Endothelial cell of umbilical vein (primary cell): Measurements from ENCODE around the gene ACOX3. TPM values are rescaled to one million over a fixed set of nuclear protein-coding genes. Genes with fewer than 3 reads are reported as not detected.

Source experiments
- BruUV-seq: library from RNA; stranded (reverse); fragments of 400-500 nt; replicated peaks from 2 replicates; lab custom pipeline; 2021; lab: Mats Ljungman, UMichigan
- CTCF ChIA-PET: fragments of 300-600, 350-600 bp; sonication (Branson Sonifier 250); formaldehyde crosslinking; loops from one replicate; lab custom pipeline; 2021; ENCODE audit warnings: antibody characterized with exemption, inconsistent platforms; lab: Charles Lee
- POLR2A ChIA-PET: fragments of 300-600, 350-600 bp; sonication (Branson Sonifier 250); formaldehyde crosslinking; loops from one replicate; lab custom pipeline; 2021; ENCODE audit warnings: antibody characterized with exemption, inconsistent platforms; lab: Charles Lee
- DNase-seq: peaks from one replicate; pipeline ENCODE4 v3.0.0-alpha.2; 2011; ENCODE audit warnings: low read depth, low spot score
- FAIRE-seq: peaks from 2 replicates; lab custom pipeline; 2011; peaks lifted over from hg19 to GRCh38; lab: Jason Lieb, UNC
- H2AFZ ChIP-seq: 2 replicates; pipeline ENCODE4 v1.6.0; 2012; ENCODE audit warnings: low read depth, low read length, control low read depth, inconsistent platforms
- H3K27ac ChIP-seq: 2 replicates; pipeline ENCODE4 v1.5.1; 2011; ENCODE audit warnings: low read depth, mild to moderate bottlenecking, control low read depth, low read length, moderate library complexity; ENCODE audit not compliant: insufficient read depth
- H3K27me3 ChIP-seq, 2 experiments: 2 replicates each; pipeline versions ENCODE4 v1.6.0 to v1.6.1; 2011; ENCODE audit warnings: low read length in 2 of 2, mixed read lengths in 1 of 2; ENCODE audit not compliant: control insufficient read depth in 2 of 2, insufficient read depth in 2 of 2
- H3K36me3 ChIP-seq, 2 experiments: 2 replicates in 1 of 2; 3 replicates in 1 of 2; pipeline ENCODE4 v1.5.1; 2011; ENCODE audit warnings: low read length in 2 of 2, mild to moderate bottlenecking in 1 of 2, moderate library complexity in 1 of 2; ENCODE audit not compliant: control insufficient read depth in 2 of 2, insufficient read depth in 2 of 2; ENCODE audit errors: extremely low read depth in 1 of 2
- H3K4me1 ChIP-seq: 3 replicates; pipeline ENCODE4 v1.5.1; 2011; ENCODE audit warnings: mild to moderate bottlenecking, low read length; ENCODE audit not compliant: control insufficient read depth, insufficient read depth; ENCODE audit errors: extremely low read depth
- H3K4me2 ChIP-seq: 2 replicates; pipeline ENCODE4 v1.6.1; 2011; ENCODE audit warnings: low read length, control low read depth, mixed read lengths; ENCODE audit not compliant: insufficient read depth
- H3K4me3 ChIP-seq, 3 experiments: fragments of 200-600 bp in 1 of 3; sonication (generic), shearing (Covaris generic) in 1 of 3; replicated peaks in 1 of 3; 2 replicates each; pipeline ENCODE4 v1.5.1; 2011 to 2016; ENCODE audit warnings: control low read depth in 3 of 3, low read length in 3 of 3, mild to moderate bottlenecking in 2 of 3, inconsistent platforms in 1 of 3, low read depth in 1 of 3, moderate library complexity in 1 of 3; ENCODE audit not compliant: insufficient read depth in 1 of 3
- H3K79me2 ChIP-seq: 2 replicates; pipeline ENCODE4 v1.6.0; 2012; ENCODE audit warnings: low read length, inconsistent platforms; ENCODE audit not compliant: control insufficient read depth, insufficient read depth
- H3K9ac ChIP-seq: replicated peaks from 2 replicates; pipeline ENCODE3; 2011; ENCODE audit warnings: low read length, control low read depth; ENCODE audit not compliant: insufficient read depth; ENCODE audit errors: extremely low read depth
- H3K9me1 ChIP-seq: replicated peaks from 3 replicates; pipeline ENCODE4 v1.6.0; 2011; ENCODE audit warnings: mild to moderate bottlenecking, low read length; ENCODE audit not compliant: control insufficient read depth, insufficient read depth; ENCODE audit errors: extremely low read depth
- H3K9me3 ChIP-seq: replicated peaks from 2 replicates; pipeline ENCODE4 v1.5.1; 2012; ENCODE audit warnings: low read length, inconsistent platforms; ENCODE audit not compliant: control insufficient read depth, insufficient read depth
- H4K20me1 ChIP-seq: replicated peaks from 2 replicates; pipeline ENCODE3; 2011; ENCODE audit warnings: mild to moderate bottlenecking, low read length; ENCODE audit not compliant: control insufficient read depth, insufficient read depth; ENCODE audit errors: extremely low read depth
- EZH2 ChIP-seq: IDR thresholded peaks from 2 replicates; pipeline ENCODE4 v1.6.1; 2012; ENCODE audit warnings: borderline replicate concordance, low read depth, mild to moderate bottlenecking, moderate library complexity, low read length, inconsistent platforms; ENCODE audit not compliant: severe bottlenecking
- FOS ChIP-seq: IDR thresholded peaks from 2 replicates; pipeline ENCODE4 v1.6.1; 2011; ENCODE audit warnings: mild to moderate bottlenecking, low read length, moderate library complexity, borderline replicate concordance; ENCODE audit not compliant: insufficient read depth
- GATA2 ChIP-seq: IDR thresholded peaks from 2 replicates; pipeline ENCODE4 v1.7.0; 2011; ENCODE audit warnings: low read depth, mild to moderate bottlenecking, moderate library complexity, mixed read lengths, low read length; ENCODE audit not compliant: insufficient read length, insufficient read depth
- JUN ChIP-seq: IDR thresholded peaks from 2 replicates; pipeline ENCODE4 v1.6.1; 2011; ENCODE audit warnings: borderline replicate concordance, low read depth; ENCODE audit not compliant: insufficient read length, insufficient read depth
- MYC ChIP-seq: IDR thresholded peaks from one replicate; pipeline ENCODE4 v1.6.1; 2011; ENCODE audit warnings: mild to moderate bottlenecking, low read depth, low read length
- POLR2A ChIP-seq: IDR thresholded peaks from 2 replicates; pipeline ENCODE4 v1.6.1; 2012; ENCODE audit warnings: low read depth, mild to moderate bottlenecking, control low read depth, low read length
- POLR2AphosphoS5 ChIP-seq: IDR thresholded peaks from 2 replicates; pipeline ENCODE4 v1.6.1; 2012; ENCODE audit warnings: low read depth, mild to moderate bottlenecking, control low read depth, low read length, moderate library complexity; ENCODE audit not compliant: insufficient read depth
- dilution Hi-C: fragments of 300-500 bp; cut with MboI; formaldehyde crosslinking; loops from one replicate; pipeline ENCODE4 v1.15.0; 2019; ENCODE audit warnings: low sequenced_read_pairs; ENCODE audit not compliant: extremely low pct_ligation_motif_present
- intact Hi-C: fragments of 100-400 bp; cut with micrococcal nuclease; formaldehyde crosslinking; loops from one replicate; pipeline ENCODE4 v1.10.0; 2022
- polyA plus RNA-seq, 4 experiments: library from polyadenylated mRNA; depleted of rRNA in 3 of 4; stranded (reverse) in 3 of 4; unstranded in 1 of 4; fragments of >200 nt; gene quantifications; 2 replicates each; pipeline versions ENCODE4 v1.2.1 to v1.2.3, GENCODE V29; 2011 to 2012; ENCODE audit warnings: missing spikeins in 1 of 4
- total RNA-seq: library from RNA; stranded (reverse); gene quantifications from 2 replicates; pipeline ENCODE4 v1.2.3, GENCODE V29; 2021
- TF ChIP-seq, protein P1 (sequence below), 2 donors: IDR thresholded peaks; 1 replicate in 1 of 2; 2 replicates in 1 of 2; pipeline ENCODE4 v1.5.1; 2011; ENCODE audit warnings: low read length in 2 of 2, mild to moderate bottlenecking in 2 of 2, moderate library complexity in 2 of 2, control low read depth in 1 of 2, inconsistent platforms in 1 of 2, low read depth in 1 of 2; ENCODE audit not compliant: insufficient read depth in 1 of 2; ENCODE audit errors: extremely low read depth in 1 of 2
- TF ChIP-seq, protein P2 (sequence below): IDR thresholded peaks from 2 replicates; pipeline ENCODE4 v1.6.1; 2011; ENCODE audit not compliant: insufficient read depth, insufficient read length

ACOX3 gene
- total and polyA plus RNA-seq, 2 donors (not counting 3 experiments of a cell fraction or from before 2014, with no cell fraction given), result 13.0 to 26.3 TPM

DNA sequence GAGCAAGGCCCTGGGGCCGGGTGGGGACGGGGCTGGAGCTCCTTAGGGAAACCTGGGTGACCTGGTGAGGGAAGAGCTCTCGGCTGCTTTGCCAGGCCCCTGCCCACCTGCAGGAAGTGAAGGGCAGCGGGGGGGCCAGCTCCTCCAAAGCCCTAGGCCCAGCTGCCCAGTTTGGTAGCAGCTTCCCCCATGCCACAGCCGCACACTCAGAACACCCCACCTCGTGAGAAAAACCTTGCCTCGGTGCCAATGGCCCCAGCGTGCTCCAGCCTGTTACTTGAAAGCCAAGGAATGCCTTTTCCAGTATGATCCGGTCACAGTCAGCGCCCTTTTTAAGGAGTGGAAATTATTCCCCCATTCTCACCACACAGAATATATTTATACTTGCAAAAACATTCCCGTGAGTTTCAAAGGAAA is 38.3 kb downstream of the ACOX3 start:
- no peak for FAIRE-seq
- Histone ChIP-seq H4K20me1 (no peaks in the 10 kb centered on the region), H3K9me3 (no peaks in the 10 kb centered on the region), H3K27me3 (no peaks in the 10 kb centered on the region), H3K9me1 (no peaks in the 10 kb centered on the region), H3K4me2 (no peak overlapping the region), H3K27ac (no peak overlapping the region), H3K79me2 (no peaks in the 10 kb centered on the region), H3K9ac (no peak overlapping the region), H2AFZ (no peak overlapping the region), H3K4me3 (no peak overlapping the region), H3K36me3 (peaks cover 0 to 11% of the 10 kb centered on the region in 2 experiments), H3K4me1 (peaks cover 11% of the 10 kb centered on the region)
- TF ChIP-seq, protein P1, sequence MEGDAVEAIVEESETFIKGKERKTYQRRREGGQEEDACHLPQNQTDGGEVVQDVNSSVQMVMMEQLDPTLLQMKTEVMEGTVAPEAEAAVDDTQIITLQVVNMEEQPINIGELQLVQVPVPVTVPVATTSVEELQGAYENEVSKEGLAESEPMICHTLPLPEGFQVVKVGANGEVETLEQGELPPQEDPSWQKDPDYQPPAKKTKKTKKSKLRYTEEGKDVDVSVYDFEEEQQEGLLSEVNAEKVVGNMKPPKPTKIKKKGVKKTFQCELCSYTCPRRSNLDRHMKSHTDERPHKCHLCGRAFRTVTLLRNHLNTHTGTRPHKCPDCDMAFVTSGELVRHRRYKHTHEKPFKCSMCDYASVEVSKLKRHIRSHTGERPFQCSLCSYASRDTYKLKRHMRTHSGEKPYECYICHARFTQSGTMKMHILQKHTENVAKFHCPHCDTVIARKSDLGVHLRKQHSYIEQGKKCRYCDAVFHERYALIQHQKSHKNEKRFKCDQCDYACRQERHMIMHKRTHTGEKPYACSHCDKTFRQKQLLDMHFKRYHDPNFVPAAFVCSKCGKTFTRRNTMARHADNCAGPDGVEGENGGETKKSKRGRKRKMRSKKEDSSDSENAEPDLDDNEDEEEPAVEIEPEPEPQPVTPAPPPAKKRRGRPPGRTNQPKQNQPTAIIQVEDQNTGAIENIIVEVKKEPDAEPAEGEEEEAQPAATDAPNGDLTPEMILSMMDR (IDR thresholded peaks at IDR 0.05; ENCODE audit: extremely low read depth in 1 of 2, insufficient read depth in 1 of 2, low read depth in 1 of 2, low read length in 2 of 2), result no peak
- TF ChIP-seq EZH2, result no peak
- no peak for TF ChIP-seq POLR2AphosphoS5
- no peak for TF ChIP-seq MYC
- TF ChIP-seq GATA2, result no peak
- no peak for TF ChIP-seq FOS
- TF ChIP-seq JUN, result no peak
- TF ChIP-seq, protein P2, sequence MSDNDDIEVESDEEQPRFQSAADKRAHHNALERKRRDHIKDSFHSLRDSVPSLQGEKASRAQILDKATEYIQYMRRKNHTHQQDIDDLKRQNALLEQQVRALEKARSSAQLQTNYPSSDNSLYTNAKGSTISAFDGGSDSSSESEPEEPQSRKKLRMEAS, result no peak
- no peak for TF ChIP-seq POLR2A
- dilution Hi-C loops, result no loop called here
- intact Hi-C loops, result loop anchor here (2.0 kb wide), 1 partner anchor 225 kb away; no protein-coding TSS in a partner anchor
- ChIA-PET POLR2A (interaction anchor here (1.5 kb wide), 1 partner anchor 133 kb away, joined by 3 read pairs; the partner anchor contains the start of gene HTRA3), CTCF (interaction anchor here (0.6 to 6.7 kb wide), 27 partner anchors 8 to 244 kb away, joined by 3 to 242 read pairs (median 7); partner anchors contain the start of gene HTRA3)
- DNase-seq, result no peak
- no TSS peak for BruUV-seq
